Left ventricle myocardium superior (tissue), 1 donor: ENCODE data around the gene SHISA7. TPM values are rescaled to one million over a fixed set of nuclear protein-coding genes. Genes with fewer than 3 reads are reported as not detected.

Experiments used
- ATAC-seq: fragments of 200-7000 bp; cut with Tn5 transposase; one replicate; pipeline ENCODE4 v1.9.1; 2020; ENCODE audit warnings: mild to moderate bottlenecking, moderate library complexity
- DNase-seq: peaks from one replicate; pipeline ENCODE4 v3.0.0-alpha.2; 2020
- intact Hi-C: fragments of 100-400 bp; cut with micrococcal nuclease; formaldehyde crosslinking; loops from one replicate; pipeline ENCODE4 v1.11.0; 2022
- total RNA-seq: library from RNA; stranded (reverse); fragmentation: NEBNext Ultra II Directional; extraction: Animal tissue kit (Norgen Biotek cat#: 25700); gene quantifications from one replicate; pipeline ENCODE4 v1.2.1, GENCODE V29; 2021
- donor health status: DM: no; HTN: yes; CAD: no; lungs with severe emphysema.

Gene SHISA7
- total RNA-seq, 1 donor from 2014 or later, result not detected

DNA sequence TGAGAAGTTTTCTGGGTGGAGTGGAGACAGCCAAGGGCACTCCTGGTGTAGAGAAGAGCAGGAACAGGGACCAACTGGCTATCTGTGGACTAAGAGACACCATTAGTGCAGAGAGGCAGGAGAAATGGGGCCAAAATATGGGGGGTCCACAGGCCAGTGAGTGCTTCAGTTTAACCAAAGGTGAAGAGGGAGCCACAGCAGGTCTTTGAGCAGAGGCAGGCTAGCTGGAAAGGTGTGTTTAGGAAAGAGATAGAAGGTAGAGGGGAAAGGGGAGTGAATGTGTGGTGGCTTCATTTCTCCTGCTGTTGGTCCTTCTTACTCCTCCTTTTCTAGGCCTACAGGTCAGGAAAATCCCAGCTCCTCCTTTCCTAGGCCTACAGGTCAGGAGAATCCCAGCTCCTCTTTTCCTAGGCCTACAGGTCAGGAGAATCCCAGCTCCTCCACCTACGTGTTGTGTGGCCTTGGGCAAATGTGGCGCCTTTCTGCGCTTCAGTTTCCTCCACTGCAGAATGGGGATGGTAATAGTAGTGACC, 60.5 kb downstream of the SHISA7 start:
- no peak for ATAC-seq
- intact Hi-C loops, result no loop called here
- DNase-seq, result no peak

- intact Hi-C loops, result no loop called here
- DNase-seq, result no peak
- no peak for ATAC-seq
These were observed 61.1 kb downstream of the SHISA7 start for GRCh38 chr19:55382013-55382412.

DNA sequence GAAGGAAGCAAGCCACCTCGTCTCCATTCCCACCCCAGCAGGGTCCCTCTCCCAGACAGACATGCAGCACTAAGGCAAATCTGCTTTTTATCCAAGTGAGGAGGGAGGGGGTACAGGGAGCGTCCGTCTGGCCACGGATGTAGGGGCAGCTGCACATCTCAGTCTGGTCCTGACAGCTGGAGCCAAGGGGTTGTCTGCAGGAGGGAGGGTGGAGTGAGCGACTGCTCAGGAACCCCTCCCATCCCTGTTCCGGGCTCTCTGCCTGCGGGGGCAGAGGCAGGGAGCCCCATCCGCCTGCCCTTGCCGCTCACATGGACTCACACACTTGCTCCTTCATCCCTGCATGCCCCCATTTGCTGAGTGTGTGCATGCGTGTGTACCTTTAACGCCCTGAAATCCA, 63.9 kb downstream of the SHISA7 start:
- DNase-seq (no peak), ATAC-seq (no peak)
- intact Hi-C loops, result no loop called here

Other genes with a start within 250 kb of the SHISA7 start
- gene PTPRH, start 233.8 kb downstream of the SHISA7 start, total RNA-seq, result 0.47 TPM
- 1.9 TPM for gene TMEM86B, start 214.5 kb downstream of the SHISA7 start, total RNA-seq
- gene PPP6R1, start 184.3 kb downstream of the SHISA7 start, total RNA-seq, result 39.2 TPM
- gene HSPBP1, start 163.2 kb downstream of the SHISA7 start, total RNA-seq, result 28.6 TPM
- gene BRSK1, start 159.3 kb downstream of the SHISA7 start, total RNA-seq, result 1.9 TPM
- 1.2 TPM for gene TMEM150B, start 118.0 kb downstream of the SHISA7 start, total RNA-seq
- gene KMT5C, start 103.4 kb downstream of the SHISA7 start, total RNA-seq, result 7.2 TPM
- not detected for gene COX6B2, start 88.6 kb downstream of the SHISA7 start, total RNA-seq
- gene GARIN5B, start 80.0 kb downstream of the SHISA7 start, total RNA-seq, result not detected
- gene IL11, start 72.8 kb downstream of the SHISA7 start, total RNA-seq, result not detected
- not detected for gene TMEM190, start 66.5 kb downstream of the SHISA7 start, total RNA-seq
- gene TMEM238, start 59.0 kb downstream of the SHISA7 start, total RNA-seq, result 0.25 TPM
- 557 TPM for gene RPL28, start 57.4 kb downstream of the SHISA7 start, total RNA-seq
- 24.5 TPM for gene UBE2S, start 35.5 kb downstream of the SHISA7 start, total RNA-seq
- 58.5 TPM for gene ISOC2, start 18.3 kb upstream of the SHISA7 start, total RNA-seq
- not detected for gene C19orf85, start 21.5 kb upstream of the SHISA7 start, total RNA-seq
- gene ZNF628, start 33.3 kb upstream of the SHISA7 start, total RNA-seq, result 6.4 TPM
- gene NAT14, start 41.9 kb upstream of the SHISA7 start, total RNA-seq, result 6.0 TPM
- 2.7 TPM for gene SSC5D, start 45.1 kb upstream of the SHISA7 start, total RNA-seq
- gene SBK2, start 93.8 kb upstream of the SHISA7 start, total RNA-seq, result 15.2 TPM
- 16.6 TPM for gene SBK3, start 102.2 kb upstream of the SHISA7 start, total RNA-seq
- gene ZNF579, start 137.5 kb upstream of the SHISA7 start, total RNA-seq, result 14.7 TPM
- gene FIZ1, start 156.2 kb upstream of the SHISA7 start, total RNA-seq, result 16.3 TPM
- gene ZNF524, start 157.0 kb upstream of the SHISA7 start, total RNA-seq, result 17.0 TPM
- 21.8 TPM for gene ZNF865, start 162.3 kb upstream of the SHISA7 start, total RNA-seq
- gene ZNF784, start 181.3 kb upstream of the SHISA7 start, total RNA-seq, result 13.4 TPM
- gene ZNF580, start 197.7 kb upstream of the SHISA7 start, total RNA-seq, result 12.3 TPM
- gene ZNF581, start 200.3 kb upstream of the SHISA7 start, total RNA-seq, result 9.4 TPM
- 16.8 TPM for gene CCDC106, start 204.9 kb upstream of the SHISA7 start, total RNA-seq
- gene U2AF2, start 211.7 kb upstream of the SHISA7 start, total RNA-seq, result 79.9 TPM
- 250 TPM for gene EPN1, start 231.9 kb upstream of the SHISA7 start, total RNA-seq